K562 (cell line): Measurements from ENCODE around the gene ACSM6. TPM values are rescaled to one million over a fixed set of nuclear protein-coding genes. Genes with fewer than 3 reads are reported as not detected.
"Not testable (repeated sequence)": the region's sequence is repeated elsewhere in the genome, so short reads cannot be mapped to it uniquely, and the experiment has no call there.

ENCODE experiments used
- ATAC-seq: fragments of 200-7000 bp; cut with Tn5 transposase; 3 replicates; pipeline ENCODE4 v1.9.1; 2020; ENCODE audit warnings: moderate library complexity
- BruUV-seq: library from RNA; stranded (reverse); fragments of 400-500 nt; replicated peaks from 2 replicates; lab custom pipeline; 2021; lab: Mats Ljungman, UMichigan
- CTCF ChIA-PET: fragments of 300-600 bp; formaldehyde crosslinking; extraction: SDS; loops from one replicate; lab custom pipeline; 2021; ENCODE audit warnings: low intra/inter-chr PET ratio; lab: Yijun Ruan, JAX
- POLR2A ChIA-PET: fragments of 300-600, 350-650 bp; sonication (Branson Sonifier 250); formaldehyde crosslinking; extraction: SDS; loops from one replicate; lab custom pipeline; 2021; ENCODE audit warnings: antibody characterized with exemption, inconsistent platforms; lab: Yijun Ruan, JAX
- DNase-seq, 4 experiments: peaks; one replicate each; pipeline versions ENCODE4 v3.0.0 to v3.0.0-alpha.2; 2011 to 2018; ENCODE audit warnings: low spot score in 3 of 4, mixed read lengths in 3 of 4; ENCODE audit errors: extremely low read depth in 1 of 4
- FAIRE-seq: peaks from 2 replicates; lab custom pipeline; 2011; peaks lifted over from hg19 to GRCh38; lab: Jason Lieb, UNC
- H2AFZ ChIP-seq: 2 replicates; pipeline ENCODE4 v1.6.0; 2011; ENCODE audit warnings: low read depth, low read length, control low read depth, inconsistent platforms
- H3K27ac ChIP-seq: fragments of 200-600 bp; 3 replicates; pipeline ENCODE4 v1.8.0; 2011; ENCODE audit warnings: low read depth, mild to moderate bottlenecking, control low read depth, inconsistent platforms, low read length, moderate library complexity, mixed read lengths; ENCODE audit errors: extremely low read depth
- H3K27me3 ChIP-seq, 2 experiments: fragments of 300-600 bp in 1 of 2; 2 replicates in 1 of 2; 3 replicates in 1 of 2; pipeline versions ENCODE4 v1.6.0 to v1.8.0; 2011; ENCODE audit warnings: inconsistent platforms in 2 of 2, low read length in 2 of 2, mild to moderate bottlenecking in 1 of 2, mixed read lengths in 1 of 2, moderate library complexity in 1 of 2; ENCODE audit not compliant: control insufficient read depth in 2 of 2, insufficient read depth in 2 of 2
- H3K36me3 ChIP-seq: fragments of 300-600 bp; 3 replicates; pipeline ENCODE4 v1.8.0; 2011; ENCODE audit warnings: mild to moderate bottlenecking, low read length, inconsistent platforms; ENCODE audit not compliant: control insufficient read depth, insufficient read depth
- H3K4me1 ChIP-seq, 2 experiments: fragments of 200-600 bp in 1 of 2; replicated peaks in 1 of 2; 2 replicates in 1 of 2; 3 replicates in 1 of 2; pipeline versions ENCODE4 v1.5.1 to v1.8.0; 2011; ENCODE audit warnings: inconsistent platforms in 2 of 2, low read length in 2 of 2, mild to moderate bottlenecking in 1 of 2, mixed read lengths in 1 of 2, moderate library complexity in 1 of 2; ENCODE audit not compliant: control insufficient read depth in 2 of 2, insufficient read depth in 2 of 2
- H3K4me2 ChIP-seq: 2 replicates; pipeline ENCODE4 v1.6.1; 2011; ENCODE audit warnings: low read length, control low read depth, inconsistent platforms, mixed read lengths; ENCODE audit not compliant: insufficient read depth
- H3K4me3 ChIP-seq: fragments of 200-600 bp; sonication (generic), shearing (Covaris generic); 2 replicates; pipeline ENCODE4 v1.5.1; 2016; ENCODE audit warnings: control low read depth, inconsistent platforms
- H3K79me2 ChIP-seq: fragments of 200-600 bp; 3 replicates; pipeline ENCODE4 v1.8.0; 2011; ENCODE audit warnings: low read length, inconsistent platforms; ENCODE audit not compliant: control insufficient read depth, insufficient read depth
- H3K9ac ChIP-seq, 2 experiments: 2 replicates each; pipeline versions ENCODE4 v1.6.0 to v1.6.1; 2011; ENCODE audit warnings: low read depth in 2 of 2, low read length in 2 of 2, control low read depth in 1 of 2, inconsistent platforms in 1 of 2, mild to moderate bottlenecking in 1 of 2, mixed read lengths in 1 of 2; ENCODE audit not compliant: insufficient read depth in 1 of 2
- H3K9me1 ChIP-seq: one replicate; pipeline ENCODE4 v1.6.0; 2011; ENCODE audit warnings: inconsistent platforms, mild to moderate bottlenecking, low read length, moderate library complexity; ENCODE audit not compliant: control insufficient read depth, insufficient read depth
- H3K9me3 ChIP-seq: replicated peaks from 2 replicates; pipeline ENCODE4 v1.5.1; 2011; ENCODE audit warnings: low read depth, low read length, inconsistent platforms; ENCODE audit not compliant: control insufficient read depth, insufficient read depth
- H4K20me1 ChIP-seq: replicated peaks from 2 replicates; pipeline ENCODE4 v1.6.1; 2011; ENCODE audit warnings: low read length, inconsistent platforms, mixed read lengths; ENCODE audit not compliant: control insufficient read depth, insufficient read depth
- WGBS: fragments of 100-300 bp; shearing (Covaris generic); methylation state at CpG from one replicate; pipeline ENCODE4 v1.1.6; 2016; ENCODE audit warnings: low coverage, mixed read lengths; ENCODE audit not compliant: insufficient coverage; ENCODE audit errors: missing lambda C conversion rate; 5-methylcytosine and 5-hydroxymethylcytosine counted together
- in situ Hi-C: fragments of 300-500 bp; cut with MboI; formaldehyde crosslinking; loops from 4 replicates; pipeline ENCODE4 v1.15.0; 2018; ENCODE audit warnings: inconsistent platforms, mixed read lengths
- intact Hi-C: fragments of 100-400 bp; cut with micrococcal nuclease; formaldehyde crosslinking; loops from 2 replicates; pipeline ENCODE4 v1.14.2; 2022
- polyA plus RNA-seq, 8 experiments: library from polyadenylated mRNA; depleted of rRNA in 4 of 8; stranded (reverse) in 5 of 8; unstranded in 3 of 8; fragments of >200 nt; fragmentation: Nextera tagmentation in 2 of 8; fragmentation: Illumina TruSeq in 1 of 8; extraction: Ambion mirVana in 2 of 8; extraction: Trizol in 1 of 8; gene quantifications; 2 replicates each; pipeline versions ENCODE4 v1.2.1 to v1.2.3, GENCODE V29; 2011 to 2014; ENCODE audit warnings: inconsistent platforms in 1 of 8, missing spikeins in 1 of 8
- total RNA-seq, 7 experiments: library from RNA; depleted of rRNA in 6 of 7; stranded (reverse); fragments of >200 nt in 6 of 7; fragmentation: Illumina TruSeq in 2 of 7; extraction: Trizol in 2 of 7; gene quantifications; 2 replicates each; pipeline versions ENCODE4 v1.2.1 to v1.2.3, GENCODE V29; 2011 to 2021; ENCODE audit warnings: low replicate concordance in 1 of 7
- TF ChIP-seq, protein P1 (sequence below): sonication (generic); formaldehyde crosslinking; IDR thresholded peaks from 2 replicates; pipeline ENCODE4 v1.8.1; 2023; ENCODE audit warnings: mild to moderate bottlenecking, missing genetic modification reagents

Gene ACSM6
- total and polyA plus RNA-seq, 9 of the 15 experiments (the other 6 are each of a cell fraction or from before 2014, with no cell fraction given), result not detected

DNA sequence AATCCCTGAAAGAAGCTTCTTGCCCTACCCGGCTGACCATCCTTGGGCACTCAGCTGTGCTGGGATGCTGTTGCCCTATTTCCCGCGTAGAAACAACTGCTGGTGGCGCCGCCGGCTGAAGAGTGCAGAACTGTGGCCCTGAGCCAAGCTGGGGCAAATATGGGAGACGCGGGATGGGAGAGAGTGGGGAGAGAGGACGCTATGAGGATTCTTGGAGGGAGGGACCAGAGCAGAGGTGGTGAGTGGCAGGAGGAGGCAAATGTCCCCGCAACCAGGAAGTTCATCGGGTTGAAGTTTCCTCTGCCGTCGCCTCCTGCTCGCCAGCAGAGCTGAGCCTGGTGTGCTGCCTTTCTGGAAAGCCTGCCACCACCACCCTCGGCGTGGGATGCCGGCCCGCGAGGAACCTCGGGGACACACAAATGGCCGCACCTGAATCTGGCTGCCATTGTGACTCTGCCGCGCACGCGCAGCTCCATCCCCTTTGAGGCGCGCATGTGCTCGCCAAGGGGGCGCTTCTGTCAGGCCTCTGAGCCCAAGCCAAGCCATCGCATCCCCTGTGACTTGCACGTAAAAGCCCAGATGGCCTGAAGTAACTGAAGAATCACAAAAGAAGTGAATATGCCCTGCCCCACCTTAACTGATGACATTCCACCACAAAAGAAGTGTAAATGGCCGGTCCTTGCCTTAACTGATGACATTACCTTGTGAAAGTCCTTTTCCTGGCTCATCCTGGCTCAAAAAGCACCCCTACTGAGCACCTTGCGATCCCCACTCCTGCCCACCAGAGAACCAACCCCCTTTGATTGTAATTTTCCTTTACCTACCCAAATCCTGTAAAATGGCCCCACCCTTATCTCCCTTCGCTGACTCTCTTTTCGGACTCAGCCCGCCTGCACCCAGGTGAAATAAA, 36.9 kb downstream of the ACSM6 start:
- TF ChIP-seq, protein P1, sequence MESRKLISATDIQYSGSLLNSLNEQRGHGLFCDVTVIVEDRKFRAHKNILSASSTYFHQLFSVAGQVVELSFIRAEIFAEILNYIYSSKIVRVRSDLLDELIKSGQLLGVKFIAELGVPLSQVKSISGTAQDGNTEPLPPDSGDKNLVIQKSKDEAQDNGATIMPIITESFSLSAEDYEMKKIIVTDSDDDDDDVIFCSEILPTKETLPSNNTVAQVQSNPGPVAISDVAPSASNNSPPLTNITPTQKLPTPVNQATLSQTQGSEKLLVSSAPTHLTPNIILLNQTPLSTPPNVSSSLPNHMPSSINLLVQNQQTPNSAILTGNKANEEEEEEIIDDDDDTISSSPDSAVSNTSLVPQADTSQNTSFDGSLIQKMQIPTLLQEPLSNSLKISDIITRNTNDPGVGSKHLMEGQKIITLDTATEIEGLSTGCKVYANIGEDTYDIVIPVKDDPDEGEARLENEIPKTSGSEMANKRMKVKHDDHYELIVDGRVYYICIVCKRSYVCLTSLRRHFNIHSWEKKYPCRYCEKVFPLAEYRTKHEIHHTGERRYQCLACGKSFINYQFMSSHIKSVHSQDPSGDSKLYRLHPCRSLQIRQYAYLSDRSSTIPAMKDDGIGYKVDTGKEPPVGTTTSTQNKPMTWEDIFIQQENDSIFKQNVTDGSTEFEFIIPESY, result 0 out of 2 replicates have a peak, but pooled peaks have one; percentile 16
- H3K36me3 ChIP-seq, BruUV-seq, ATAC-seq, H3K4me3 ChIP-seq, FAIRE-seq, H3K4me1 ChIP-seq, H3K79me2 ChIP-seq, H4K20me1 ChIP-seq, DNase-seq, H2AFZ ChIP-seq, intact Hi-C loops, H3K9ac ChIP-seq, H3K9me3 ChIP-seq, H3K4me2 ChIP-seq, POLR2A ChIA-PET, H3K27me3 ChIP-seq, H3K9me1 ChIP-seq, CTCF ChIA-PET, H3K27ac ChIP-seq: not testable (repeated sequence)
- in situ Hi-C loops, result loop anchor here (10.0 kb wide), 1 partner anchor 96 kb away; no protein-coding TSS in a partner anchor
- WGBS, result 79% methylated on average over 11 of the region's 36 CpGs
